Left ventricle myocardium superior (tissue), 1 donor: ENCODE results near the gene DSC3. TPM values are rescaled to one million over a fixed set of nuclear protein-coding genes. Genes with fewer than 3 reads are reported as not detected.
"Not testable (repeated sequence)": the region's sequence is repeated elsewhere in the genome, so short reads cannot be mapped to it uniquely, and the experiment has no call there.

Experiments
- ATAC-seq: fragments of 200-7000 bp; cut with Tn5 transposase; one replicate; pipeline ENCODE4 v1.9.1; 2020; ENCODE audit warnings: mild to moderate bottlenecking, moderate library complexity
- DNase-seq: peaks from one replicate; pipeline ENCODE4 v3.0.0-alpha.2; 2020
- intact Hi-C: fragments of 100-400 bp; cut with micrococcal nuclease; formaldehyde crosslinking; loops from one replicate; pipeline ENCODE4 v1.11.0; 2022
- total RNA-seq: library from RNA; stranded (reverse); fragmentation: NEBNext Ultra II Directional; extraction: Animal tissue kit (Norgen Biotek cat#: 25700); gene quantifications from one replicate; pipeline ENCODE4 v1.2.1, GENCODE V29; 2021
- donor health status: DM: no; HTN: yes; CAD: no; lungs with severe emphysema.

The DSC3 gene
- total RNA-seq, 1 donor from 2014 or later = 0.10 TPM

- intact Hi-C loops = no loop called here
- no peak for ATAC-seq
- no peak for DNase-seq
Observed at GRCh38 chr18:30987467-30988241, 54.9 kb downstream of the DSC3 start.

- no peak for ATAC-seq
- intact Hi-C loops = no loop called here
- no peak for DNase-seq
Observed at GRCh38 chr18:30985753-30986152, 56.8 kb downstream of the DSC3 start.

- intact Hi-C loops = no loop called here
- no peak for DNase-seq
- no peak for ATAC-seq
Observed at GRCh38 chr18:30982285-30982992, 60.1 kb downstream of the DSC3 start.

DNA sequence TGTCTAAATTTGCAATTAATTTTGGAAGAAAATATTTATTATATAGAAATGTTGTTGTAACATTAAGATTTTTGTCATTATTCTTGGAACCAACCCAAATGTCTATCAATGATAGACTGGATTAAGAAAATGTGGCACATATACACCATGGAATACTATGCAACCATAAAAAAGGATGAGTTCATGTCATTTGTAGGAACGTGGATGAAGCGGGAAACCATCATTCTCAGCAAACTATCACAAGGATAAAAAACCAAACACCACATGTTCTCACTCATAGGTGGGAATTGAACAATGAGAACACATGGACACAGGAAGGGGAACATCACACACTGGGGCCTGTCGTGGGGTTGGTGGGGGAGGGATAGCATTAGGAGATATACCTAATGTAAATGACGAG is 64.5 kb downstream of the DSC3 start:
- ATAC-seq, DNase-seq, intact Hi-C loops: not testable (repeated sequence)

- ATAC-seq (no peak), DNase-seq (no peak)
- intact Hi-C loops = no loop called here
Observed at GRCh38 chr18:30971338-30971956, 71.1 kb downstream of the DSC3 start.

DNA sequence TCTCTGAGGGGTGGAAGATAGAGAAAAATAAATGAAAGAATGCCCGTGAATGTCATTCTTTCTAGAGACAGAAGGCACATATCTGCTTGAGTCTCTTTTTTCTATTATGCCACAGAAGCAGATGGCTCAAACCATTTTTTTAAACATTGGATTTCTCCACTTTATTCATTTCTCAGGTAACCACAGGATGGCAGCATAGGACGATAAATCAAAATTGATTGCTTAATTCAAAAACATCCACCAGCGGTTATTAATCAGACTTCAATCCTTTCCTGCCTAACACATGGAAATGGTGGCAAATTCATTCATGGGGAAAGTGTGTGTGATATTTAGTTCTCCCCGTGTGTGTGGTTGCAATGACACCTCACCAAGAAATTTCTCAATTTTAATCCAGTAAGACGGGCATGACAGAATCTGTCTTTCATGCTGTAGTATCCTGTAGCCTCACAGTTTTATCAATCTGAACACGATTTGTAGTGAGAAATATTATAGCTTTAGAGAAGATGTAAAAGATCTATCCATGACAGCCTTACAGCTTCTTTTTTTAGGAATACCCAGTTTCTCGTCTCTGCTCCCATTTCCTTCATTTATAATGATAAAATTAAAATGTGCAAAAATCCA is 72.2 kb downstream of the DSC3 start:
- DNase-seq (no peak), ATAC-seq (no peak)
- intact Hi-C loops = no loop called here

- ATAC-seq (no peak), DNase-seq (no peak)
- intact Hi-C loops = no loop called here
Observed at GRCh38 chr18:30969670-30970170, 72.8 kb downstream of the DSC3 start.

DNA sequence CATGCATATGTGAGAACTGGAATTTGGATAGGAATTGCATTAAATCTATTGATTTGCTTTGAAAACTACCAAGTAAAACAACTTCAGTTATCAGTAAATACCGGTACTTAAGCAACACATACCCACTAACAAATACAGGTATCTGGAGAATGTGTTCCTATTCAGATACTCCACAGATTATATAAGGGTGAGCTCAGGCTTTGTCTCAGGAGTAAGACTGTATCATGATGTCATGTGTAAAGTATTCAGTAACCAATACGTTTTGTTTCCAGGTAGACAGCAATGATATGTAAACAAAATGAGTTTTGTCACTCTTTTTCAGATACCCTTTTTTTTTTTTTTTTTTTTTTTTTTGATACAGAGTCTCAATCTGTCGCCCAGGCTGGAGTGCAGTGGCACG is 74.8 kb downstream of the DSC3 start:
- no peak for ATAC-seq
- DNase-seq = no peak
- intact Hi-C loops = no loop called here

DNA sequence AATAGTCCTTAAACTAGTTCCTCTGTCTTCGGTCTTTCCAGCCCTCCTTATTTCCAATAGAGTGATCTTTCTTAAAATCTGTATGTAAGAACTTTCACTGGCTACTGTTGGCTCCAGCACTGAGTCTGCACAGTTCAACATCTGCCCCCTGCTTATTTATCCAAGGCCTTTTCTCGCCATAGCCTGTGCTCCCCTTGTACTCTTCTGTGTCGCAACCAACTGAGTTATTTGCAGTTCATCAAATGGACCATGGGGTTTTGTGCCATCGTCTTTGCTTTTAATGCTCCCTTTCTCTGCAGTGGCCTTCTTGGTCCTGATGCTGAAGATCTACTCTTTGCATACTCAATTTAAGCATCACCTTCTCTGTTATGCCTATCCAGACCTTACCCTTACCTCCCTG is 77.3 kb downstream of the DSC3 start:
- intact Hi-C loops = no loop called here

DNA sequence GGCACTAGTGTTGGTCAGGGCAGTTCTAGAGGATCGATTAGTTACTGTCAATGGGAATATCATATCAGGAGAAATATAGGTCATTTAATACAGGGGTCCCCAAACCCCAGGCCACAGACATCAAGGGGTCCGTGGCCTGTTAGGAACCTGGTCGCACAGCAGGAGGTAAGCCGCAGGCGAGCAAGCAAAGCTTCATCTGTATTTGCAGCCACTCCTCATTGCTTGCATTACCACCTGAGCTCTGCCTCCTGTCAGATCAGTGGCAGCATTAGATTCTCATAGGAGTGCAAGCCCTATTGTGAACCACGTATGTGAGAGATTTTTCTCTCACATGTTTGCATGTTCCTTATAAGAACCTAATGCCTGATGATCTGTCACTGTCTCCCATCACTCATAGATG is 81.9 kb downstream of the DSC3 start:
- intact Hi-C loops = no loop called here
- ATAC-seq (no peak), DNase-seq (no peak)

More for the DNA sequence above, 77.3 kb downstream of the DSC3 start:
- no peak for DNase-seq
- no peak for ATAC-seq

DNA sequence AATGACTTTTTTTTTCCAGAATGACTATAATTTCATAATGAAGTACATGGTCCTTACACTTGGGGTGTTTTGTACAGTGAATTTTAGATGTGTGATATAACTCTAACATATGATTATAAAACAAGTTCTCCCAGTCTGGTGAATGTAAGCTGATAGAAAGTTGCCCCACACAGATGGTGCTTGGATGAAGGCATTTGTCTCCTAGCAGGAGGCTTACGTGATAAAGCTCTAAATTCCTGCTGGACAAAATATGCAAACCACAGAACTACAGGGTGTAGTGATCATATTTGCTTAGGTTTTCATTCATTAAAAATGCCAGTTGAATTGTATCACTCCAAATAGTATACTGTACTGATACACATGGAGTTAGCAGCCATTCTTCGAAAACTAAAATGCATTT is 85.5 kb downstream of the DSC3 start:
- intact Hi-C loops = no loop called here
- DNase-seq = no peak
- ATAC-seq = no peak

DNA sequence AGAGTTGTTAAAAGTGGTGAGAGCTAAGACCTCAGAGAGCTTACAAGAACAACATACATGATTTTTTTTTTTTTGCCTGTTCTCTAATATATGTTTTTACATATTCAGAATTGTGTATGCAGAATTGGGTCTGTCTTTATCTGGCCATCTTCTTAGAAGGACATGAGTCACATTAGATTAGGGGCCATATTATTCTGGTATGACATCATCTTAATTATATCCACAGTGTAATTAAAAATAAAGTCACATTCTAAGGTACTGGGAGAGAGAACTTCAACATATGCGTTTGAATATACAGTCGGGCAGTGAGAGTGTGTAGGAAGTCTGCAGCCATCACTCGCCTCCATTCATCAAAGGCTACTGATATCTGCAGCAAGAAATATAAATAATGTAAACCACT is 88.3 kb downstream of the DSC3 start:
- DNase-seq = no peak
- intact Hi-C loops = no loop called here
- no peak for ATAC-seq

DNA sequence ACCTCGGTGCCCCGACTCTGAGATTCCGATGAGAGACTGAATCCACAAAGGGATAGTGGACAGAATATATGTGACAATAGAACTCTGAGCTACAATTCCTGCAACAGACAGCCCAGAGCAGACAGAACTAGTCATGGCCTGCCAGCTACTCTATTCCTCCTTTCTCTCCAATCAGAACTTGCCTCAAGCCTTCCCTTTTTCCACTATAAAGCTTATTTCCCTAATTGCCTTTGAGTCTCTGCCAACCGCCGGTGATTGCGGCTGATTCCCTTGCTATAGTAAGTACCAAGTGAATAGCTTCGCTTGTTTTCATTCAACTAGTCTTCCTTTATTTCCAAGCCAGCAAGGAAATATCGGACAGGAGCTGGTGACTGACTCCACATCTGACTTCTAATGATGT is 96.8 kb downstream of the DSC3 start:
- DNase-seq (no peak), ATAC-seq (no peak)
- intact Hi-C loops = no loop called here

DNA sequence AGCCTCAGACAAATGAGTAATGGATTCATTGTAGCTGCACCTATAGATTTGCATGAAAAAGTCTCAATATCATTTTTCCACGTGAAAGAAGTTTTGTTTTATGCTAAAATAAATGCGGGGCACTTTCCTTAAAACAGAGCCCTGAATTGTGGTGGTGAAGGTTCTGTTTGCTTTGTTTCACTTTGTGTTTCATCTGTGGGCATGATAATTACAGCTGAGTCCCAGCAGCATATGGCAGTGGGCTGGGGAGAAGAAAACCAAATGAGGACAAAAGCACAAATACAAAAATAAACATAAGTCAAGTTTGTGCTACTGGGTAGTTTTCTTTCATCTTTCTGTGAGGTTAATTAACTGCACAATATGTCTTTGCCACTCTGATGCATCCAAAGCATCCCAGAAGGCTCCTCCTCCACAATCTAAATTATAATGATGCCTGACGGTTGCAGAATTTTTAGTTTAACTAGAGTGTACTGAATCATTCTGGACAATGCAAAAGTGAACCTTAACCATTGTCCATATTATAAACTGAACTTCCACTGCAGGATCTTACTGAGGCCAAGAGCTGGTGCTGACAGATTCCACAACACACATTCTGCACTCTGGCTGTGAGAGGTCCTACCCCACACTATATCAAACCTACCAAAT is 97.6 kb downstream of the DSC3 start:
- no peak for ATAC-seq
- no peak for DNase-seq
- intact Hi-C loops = no loop called here

- no peak for ATAC-seq
- intact Hi-C loops = no loop called here
Observed at GRCh38 chr18:30940952-30941539, 101.5 kb downstream of the DSC3 start.

More at GRCh38 chr18:30940952-30941539, 101.5 kb downstream of the DSC3 start:
- DNase-seq = no peak
